K562 (cell line): Measurements from ENCODE around the gene NSUN3. TPM values are rescaled to one million over a fixed set of nuclear protein-coding genes. Genes with fewer than 3 reads are reported as not detected.

Experiments used
- ATAC-seq: fragments of 200-7000 bp; cut with Tn5 transposase; 3 replicates; pipeline ENCODE4 v1.9.1; 2020; ENCODE audit warnings: moderate library complexity
- BruUV-seq: library from RNA; stranded (reverse); fragments of 400-500 nt; replicated peaks from 2 replicates; lab custom pipeline; 2021; lab: Mats Ljungman, UMichigan
- CTCF ChIA-PET: fragments of 300-600 bp; formaldehyde crosslinking; extraction: SDS; loops from one replicate; lab custom pipeline; 2021; ENCODE audit warnings: low intra/inter-chr PET ratio; lab: Yijun Ruan, JAX
- POLR2A ChIA-PET: fragments of 300-600, 350-650 bp; sonication (Branson Sonifier 250); formaldehyde crosslinking; extraction: SDS; loops from one replicate; lab custom pipeline; 2021; ENCODE audit warnings: antibody characterized with exemption, inconsistent platforms; lab: Yijun Ruan, JAX
- DNase-seq, 4 experiments: peaks; one replicate each; pipeline versions ENCODE4 v3.0.0 to v3.0.0-alpha.2; 2011 to 2018; ENCODE audit warnings: low spot score in 3 of 4, mixed read lengths in 3 of 4; ENCODE audit errors: extremely low read depth in 1 of 4
- FAIRE-seq: peaks from 2 replicates; lab custom pipeline; 2011; peaks lifted over from hg19 to GRCh38; lab: Jason Lieb, UNC
- H2AFZ ChIP-seq: 2 replicates; pipeline ENCODE4 v1.6.0; 2011; ENCODE audit warnings: low read depth, low read length, control low read depth, inconsistent platforms
- H3K27ac ChIP-seq: fragments of 200-600 bp; 3 replicates; pipeline ENCODE4 v1.8.0; 2011; ENCODE audit warnings: low read depth, mild to moderate bottlenecking, control low read depth, inconsistent platforms, low read length, moderate library complexity, mixed read lengths; ENCODE audit errors: extremely low read depth
- H3K27me3 ChIP-seq, 2 experiments: fragments of 300-600 bp in 1 of 2; 2 replicates in 1 of 2; 3 replicates in 1 of 2; pipeline versions ENCODE4 v1.6.0 to v1.8.0; 2011; ENCODE audit warnings: inconsistent platforms in 2 of 2, low read length in 2 of 2, mild to moderate bottlenecking in 1 of 2, mixed read lengths in 1 of 2, moderate library complexity in 1 of 2; ENCODE audit not compliant: control insufficient read depth in 2 of 2, insufficient read depth in 2 of 2
- H3K36me3 ChIP-seq: fragments of 300-600 bp; 3 replicates; pipeline ENCODE4 v1.8.0; 2011; ENCODE audit warnings: mild to moderate bottlenecking, low read length, inconsistent platforms; ENCODE audit not compliant: control insufficient read depth, insufficient read depth
- H3K4me1 ChIP-seq, 2 experiments: fragments of 200-600 bp in 1 of 2; replicated peaks in 1 of 2; 2 replicates in 1 of 2; 3 replicates in 1 of 2; pipeline versions ENCODE4 v1.5.1 to v1.8.0; 2011; ENCODE audit warnings: inconsistent platforms in 2 of 2, low read length in 2 of 2, mild to moderate bottlenecking in 1 of 2, mixed read lengths in 1 of 2, moderate library complexity in 1 of 2; ENCODE audit not compliant: control insufficient read depth in 2 of 2, insufficient read depth in 2 of 2
- H3K4me2 ChIP-seq: 2 replicates; pipeline ENCODE4 v1.6.1; 2011; ENCODE audit warnings: low read length, control low read depth, inconsistent platforms, mixed read lengths; ENCODE audit not compliant: insufficient read depth
- H3K4me3 ChIP-seq: fragments of 200-600 bp; sonication (generic), shearing (Covaris generic); 2 replicates; pipeline ENCODE4 v1.5.1; 2016; ENCODE audit warnings: control low read depth, inconsistent platforms
- H3K79me2 ChIP-seq: fragments of 200-600 bp; 3 replicates; pipeline ENCODE4 v1.8.0; 2011; ENCODE audit warnings: low read length, inconsistent platforms; ENCODE audit not compliant: control insufficient read depth, insufficient read depth
- H3K9ac ChIP-seq, 2 experiments: 2 replicates each; pipeline versions ENCODE4 v1.6.0 to v1.6.1; 2011; ENCODE audit warnings: low read depth in 2 of 2, low read length in 2 of 2, control low read depth in 1 of 2, inconsistent platforms in 1 of 2, mild to moderate bottlenecking in 1 of 2, mixed read lengths in 1 of 2; ENCODE audit not compliant: insufficient read depth in 1 of 2
- H3K9me1 ChIP-seq: one replicate; pipeline ENCODE4 v1.6.0; 2011; ENCODE audit warnings: inconsistent platforms, mild to moderate bottlenecking, low read length, moderate library complexity; ENCODE audit not compliant: control insufficient read depth, insufficient read depth
- H3K9me3 ChIP-seq: replicated peaks from 2 replicates; pipeline ENCODE4 v1.5.1; 2011; ENCODE audit warnings: low read depth, low read length, inconsistent platforms; ENCODE audit not compliant: control insufficient read depth, insufficient read depth
- H4K20me1 ChIP-seq: replicated peaks from 2 replicates; pipeline ENCODE4 v1.6.1; 2011; ENCODE audit warnings: low read length, inconsistent platforms, mixed read lengths; ENCODE audit not compliant: control insufficient read depth, insufficient read depth
- ATF1 ChIP-seq, 2 experiments: fragments of 450-650 bp in 1 of 2; IDR thresholded peaks; 2 replicates each; pipeline ENCODE4 v1.6.1; 2016; ENCODE audit warnings: missing compliant biosample characterization in 1 of 2, missing genetic modification characterization in 1 of 2
- BRF2 ChIP-seq: IDR thresholded peaks from 3 replicates; pipeline ENCODE4 v1.6.1; 2011; ENCODE audit warnings: borderline replicate concordance, mild to moderate bottlenecking; ENCODE audit not compliant: insufficient read length, insufficient read depth
- ESRRB ChIP-seq: fragments of 250-450 bp; sonication (Bioruptor Pico); IDR thresholded peaks from 2 replicates; pipeline ENCODE4 v1.5.0; 2020; ENCODE audit warnings: mild to moderate bottlenecking, moderate library complexity, borderline replicate concordance
- ETS2 ChIP-seq: IDR thresholded peaks from 2 replicates; pipeline ENCODE4 v1.6.1; 2016; ENCODE audit warnings: borderline replicate concordance, missing genetic modification characterization, mild to moderate bottlenecking, moderate library complexity, missing compliant biosample characterization; ENCODE audit not compliant: poor library complexity, severe bottlenecking
- FOXP1 ChIP-seq: sonication (generic); formaldehyde crosslinking; IDR thresholded peaks from 2 replicates; pipeline ENCODE4 v1.8.0; 2022; ENCODE audit warnings: mild to moderate bottlenecking, missing genetic modification reagents
- JUND ChIP-seq, 2 experiments: IDR thresholded peaks; 2 replicates in 1 of 2; 3 replicates in 1 of 2; pipeline ENCODE4 v1.6.1; 2011; ENCODE audit warnings: borderline replicate concordance in 2 of 2, low read depth in 2 of 2, low read length in 2 of 2, improper control_type of control experiment in 1 of 2, missing biosample characterization in 1 of 2, missing genetic modification characterization in 1 of 2, missing genetic modification reagents in 1 of 2
- KDM5B ChIP-seq: fragments of 200-600 bp; sonication (generic); IDR thresholded peaks from 2 replicates; pipeline ENCODE4 v1.6.1; 2012; ENCODE audit warnings: low read depth, mild to moderate bottlenecking, moderate library complexity, low read length, control low read depth, inconsistent platforms; ENCODE audit not compliant: insufficient replicate concordance
- PYGO2 ChIP-seq: fragments of 450-650 bp; IDR thresholded peaks from 2 replicates; pipeline ENCODE4 v1.6.1; 2016; ENCODE audit warnings: mild to moderate bottlenecking, missing genetic modification characterization, moderate library complexity, missing compliant biosample characterization
- SMARCA5 ChIP-seq: fragments of 450-650 bp; IDR thresholded peaks from 2 replicates; pipeline ENCODE4 v1.6.1; 2016
- SREBF1 ChIP-seq: fragments of 150-350 bp; IDR thresholded peaks from 2 replicates; pipeline ENCODE4 v1.6.1; 2014; ENCODE audit warnings: antibody characterized with exemption, low read depth, low read length, borderline replicate concordance
- STAG1 ChIP-seq: sonication (generic); formaldehyde crosslinking; IDR thresholded peaks from 2 replicates; pipeline ENCODE4 v1.5.0; 2020; ENCODE audit warnings: missing genetic modification reagents, borderline replicate concordance
- TARDBP ChIP-seq: fragments of 450-650 bp; IDR thresholded peaks from 2 replicates; pipeline ENCODE4 v1.6.1; 2016
- ZNF217 ChIP-seq: sonication (generic); formaldehyde crosslinking; IDR thresholded peaks from 2 replicates; pipeline ENCODE4 v1.8.0; 2022; ENCODE audit warnings: mild to moderate bottlenecking, missing genetic modification reagents
- WGBS: fragments of 100-300 bp; shearing (Covaris generic); methylation state at CpG from one replicate; pipeline ENCODE4 v1.1.6; 2016; ENCODE audit warnings: low coverage, mixed read lengths; ENCODE audit not compliant: insufficient coverage; ENCODE audit errors: missing lambda C conversion rate; 5-methylcytosine and 5-hydroxymethylcytosine counted together
- in situ Hi-C: fragments of 300-500 bp; cut with MboI; formaldehyde crosslinking; loops from 4 replicates; pipeline ENCODE4 v1.15.0; 2018; ENCODE audit warnings: inconsistent platforms, mixed read lengths
- intact Hi-C: fragments of 100-400 bp; cut with micrococcal nuclease; formaldehyde crosslinking; loops from 2 replicates; pipeline ENCODE4 v1.14.2; 2022
- polyA plus RNA-seq, 8 experiments: library from polyadenylated mRNA; depleted of rRNA in 4 of 8; stranded (reverse) in 5 of 8; unstranded in 3 of 8; fragments of >200 nt; fragmentation: Nextera tagmentation in 2 of 8; fragmentation: Illumina TruSeq in 1 of 8; extraction: Ambion mirVana in 2 of 8; extraction: Trizol in 1 of 8; gene quantifications; 2 replicates each; pipeline versions ENCODE4 v1.2.1 to v1.2.3, GENCODE V29; 2011 to 2014; ENCODE audit warnings: inconsistent platforms in 1 of 8, missing spikeins in 1 of 8
- total RNA-seq, 7 experiments: library from RNA; depleted of rRNA in 6 of 7; stranded (reverse); fragments of >200 nt in 6 of 7; fragmentation: Illumina TruSeq in 2 of 7; extraction: Trizol in 2 of 7; gene quantifications; 2 replicates each; pipeline versions ENCODE4 v1.2.1 to v1.2.3, GENCODE V29; 2011 to 2021; ENCODE audit warnings: low replicate concordance in 1 of 7

The NSUN3 gene
- total and polyA plus RNA-seq, 9 of the 15 experiments (the other 6 are each of a cell fraction or from before 2014, with no cell fraction given): 4.4 to 12.3 (median 7.6) TPM

GRCh38 chr3:94158512-94158911, 95.7 kb downstream of the NSUN3 start:
- no peaks in the 10 kb centered on the region for H3K9me3 ChIP-seq
- no peak overlapping the region for H2AFZ ChIP-seq
- TF ChIP-seq KDM5B: no peak
- TF ChIP-seq ZNF217 (CRISPR knock-in tag): no peak
- no peak for TF ChIP-seq TARDBP
- TF ChIP-seq SREBF1: no peak
- TF ChIP-seq SMARCA5: no peak
- no peak for TF ChIP-seq PYGO2 (tag)
- TF ChIP-seq STAG1 (CRISPR knock-in tag): no peak
- TF ChIP-seq ESRRB (CRISPR knock-in tag): no peak
- TF ChIP-seq BRF2: no peak
- no peak for TF ChIP-seq ATF1 (CRISPR knock-in tag; IDR thresholded peaks at IDR 0.05)
- TF ChIP-seq ATF1 (tag; IDR thresholded peaks at IDR 0.05): no peak
- TF ChIP-seq FOXP1 (CRISPR knock-in tag): no peak
- TF ChIP-seq ETS2 (tag): no peak
- no peak for TF ChIP-seq JUND (IDR thresholded peaks at IDR 0.05; ENCODE audit: borderline replicate concordance, low read depth, low read length)
- no peak for TF ChIP-seq JUND (tag; IDR thresholded peaks at IDR 0.05; ENCODE audit: borderline replicate concordance, low read depth, low read length)
- DNase-seq: no peak
- no peak overlapping the region for H3K4me2 ChIP-seq
- no TSS peak for BruUV-seq
- H3K9ac ChIP-seq: no peak overlapping the region
- H3K36me3 ChIP-seq: no peaks in the 10 kb centered on the region
- intact Hi-C loops: no loop called here
- ChIA-PET CTCF (no interaction called here), POLR2A (no interaction called here)
- in situ Hi-C loops: no loop called here
- H3K27ac ChIP-seq: no peak overlapping the region
- no peak for ATAC-seq
- no peaks in the 10 kb centered on the region for H4K20me1 ChIP-seq
- no peaks in the 10 kb centered on the region; a peak in 1 of 5 replicates for H3K4me1 ChIP-seq
- H3K27me3 ChIP-seq: no peaks in the 10 kb centered on the region
- no peak overlapping the region for H3K4me3 ChIP-seq
- H3K9me1 ChIP-seq: no peaks in the 10 kb centered on the region
- FAIRE-seq: no peak
- 31% methylated on average over 4 of the region's 4 CpGs for WGBS
- no peaks in the 10 kb centered on the region for H3K79me2 ChIP-seq
